Fibroblast of skin of left quadriceps (primary cell): ENCODE measurements around the gene ATR.
A peak's percentile ranks its signal among the peaks of the same experiment; 100 is the strongest.
"Not testable (repeated sequence)": the region's sequence is repeated elsewhere in the genome, so short reads cannot be mapped to it uniquely, and the experiment has no call there.

Source experiments
- DNase-seq, 2 experiments: peaks; one replicate each; pipeline ENCODE4 v3.0.0-alpha.2; 2013; ENCODE audit warnings: low read depth in 2 of 2

The ATR gene

DNA sequence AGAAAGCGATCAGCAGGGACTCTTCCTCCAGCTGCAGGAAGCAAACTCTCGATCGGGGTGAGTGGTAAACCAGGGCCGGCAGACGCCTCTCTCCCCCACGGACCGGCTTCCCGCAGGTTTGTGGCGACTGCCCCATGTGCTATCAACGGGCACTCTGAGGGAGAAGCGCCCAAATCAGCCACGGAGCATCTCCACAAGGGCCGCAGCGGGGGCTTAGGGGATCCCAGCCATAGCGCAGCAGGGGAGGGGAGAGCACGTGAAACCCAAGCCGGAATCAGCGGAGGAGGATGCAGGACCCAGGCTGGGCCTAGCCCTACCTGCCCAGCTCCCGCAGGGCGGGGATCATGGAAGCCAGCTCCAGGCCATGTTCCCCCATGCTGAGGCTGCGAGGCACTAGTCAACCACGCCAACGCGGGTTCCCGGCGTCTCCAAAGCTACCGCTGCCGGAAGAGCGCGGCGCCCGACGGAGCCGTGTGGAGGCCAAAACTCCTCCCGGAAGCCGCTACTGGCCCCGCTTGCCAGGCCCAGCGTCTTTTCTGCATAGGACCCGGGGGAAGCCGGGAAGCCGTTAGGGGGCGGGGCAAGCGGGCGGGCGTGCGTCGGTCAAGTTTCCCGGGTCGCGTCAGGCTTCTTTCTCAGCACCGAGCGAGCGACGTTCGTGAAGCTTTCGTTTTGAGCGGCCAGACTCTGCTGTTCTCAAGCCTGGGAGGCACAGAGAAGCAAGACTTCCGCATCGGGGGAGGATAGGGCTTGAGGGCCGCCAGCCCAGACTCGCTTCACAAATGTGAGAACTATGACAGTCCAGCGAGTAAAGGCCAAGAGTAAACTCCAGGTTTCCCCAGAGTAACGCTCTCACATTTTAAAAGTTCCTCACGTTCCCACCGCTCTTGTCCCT is at the start of gene ATR:
ATR (minus strand) TSS at position 405 of the 895 bp plus-strand sequence; CDS start at position 376, 29 bp downstream.
- DNase-seq, result peak; percentile 91 to 93

DNA sequence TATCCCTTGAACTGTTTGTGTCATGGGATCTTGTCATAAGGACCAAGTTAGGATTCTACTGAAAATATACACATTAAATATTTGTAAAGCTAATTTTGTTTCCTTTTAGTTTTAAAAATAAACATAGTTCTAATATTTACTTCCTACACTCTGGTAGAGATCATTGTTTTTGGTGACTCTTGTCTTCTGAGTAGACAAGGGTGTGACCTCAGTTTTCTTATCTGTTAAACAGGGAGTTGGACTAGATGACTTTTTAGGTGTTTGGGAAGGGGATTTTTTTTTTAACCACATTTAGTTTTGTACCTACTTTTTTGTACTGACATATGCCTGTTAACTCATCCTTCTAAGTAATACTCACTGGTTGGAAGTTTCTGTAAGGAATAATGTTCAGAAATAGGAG is 48.4 kb upstream of the ATR start:
- DNase-seq, result no peak

- no peak for DNase-seq
These were observed 46.6 kb upstream of the ATR start for GRCh38 chr3:142625153-142625440.

DNA sequence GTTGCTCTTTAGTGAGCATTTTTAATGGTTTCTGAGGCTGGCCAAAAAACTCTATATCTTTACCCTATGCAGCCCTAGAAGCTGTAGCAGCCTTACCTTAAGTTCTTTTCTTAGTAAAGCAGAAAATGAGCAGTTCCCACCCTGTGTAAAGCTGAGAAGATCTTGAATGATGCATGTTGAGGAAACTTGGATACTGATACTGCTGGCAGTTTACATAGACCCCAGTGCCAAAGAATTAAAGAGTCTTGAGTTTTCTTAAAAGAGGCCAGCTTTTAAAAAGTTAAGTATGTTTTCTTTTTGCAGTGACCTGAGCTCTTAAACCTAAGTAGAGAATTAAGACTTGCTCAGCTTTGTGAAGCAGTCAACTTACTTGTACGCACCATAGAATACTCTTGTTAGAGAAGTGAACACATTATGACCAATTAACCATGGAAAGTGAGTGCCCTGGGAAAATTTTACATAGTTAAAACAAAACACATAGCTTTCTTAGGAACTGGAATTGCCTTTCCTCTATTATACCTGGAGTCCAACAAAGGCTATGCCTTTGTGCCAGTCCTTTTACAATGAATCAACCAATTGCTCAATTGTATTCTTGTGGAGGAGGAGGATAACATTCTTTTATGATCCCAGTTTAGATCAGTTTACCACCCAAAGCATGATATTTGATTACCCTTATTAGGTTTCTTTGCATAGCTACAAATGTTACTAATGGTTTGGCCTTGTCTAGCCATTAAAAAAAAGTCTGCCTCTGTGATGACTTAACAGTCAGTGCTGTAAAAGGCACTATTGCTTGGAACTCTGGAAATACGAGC is 46.0 kb upstream of the ATR start:
- no peak for DNase-seq

GRCh38 chr3:142623194-142623593 is 44.7 kb upstream of the ATR start:
- no peak for DNase-seq

- DNase-seq, result no peak
These were observed 43.9 kb upstream of the ATR start for GRCh38 chr3:142622405-142622804.

DNA sequence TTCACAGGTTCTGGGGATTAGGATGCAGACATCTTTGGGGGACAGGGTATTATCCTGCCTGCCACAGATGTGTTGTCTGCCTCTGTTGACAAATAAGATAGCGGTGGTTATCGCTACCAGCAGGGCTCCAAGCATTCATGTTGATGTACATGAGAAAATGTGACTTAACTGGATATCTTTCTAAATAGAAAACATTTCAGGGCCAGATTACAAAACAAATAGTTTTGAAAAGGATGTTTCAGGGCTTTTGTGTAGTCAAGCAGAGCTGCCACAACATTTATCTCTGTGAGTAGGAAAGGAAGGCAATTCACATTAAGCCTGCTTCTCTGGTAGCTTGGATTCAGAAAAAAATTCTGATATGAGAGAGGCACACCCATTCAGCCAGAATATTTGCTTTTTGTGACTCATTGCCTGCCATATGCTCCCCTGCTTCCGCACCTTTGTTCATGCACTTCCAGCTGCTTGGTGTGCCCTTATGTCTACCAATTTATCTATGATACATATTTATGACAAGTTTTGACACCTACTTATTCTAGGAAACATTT is 40.5 kb upstream of the ATR start:
- no peak for DNase-seq

DNA sequence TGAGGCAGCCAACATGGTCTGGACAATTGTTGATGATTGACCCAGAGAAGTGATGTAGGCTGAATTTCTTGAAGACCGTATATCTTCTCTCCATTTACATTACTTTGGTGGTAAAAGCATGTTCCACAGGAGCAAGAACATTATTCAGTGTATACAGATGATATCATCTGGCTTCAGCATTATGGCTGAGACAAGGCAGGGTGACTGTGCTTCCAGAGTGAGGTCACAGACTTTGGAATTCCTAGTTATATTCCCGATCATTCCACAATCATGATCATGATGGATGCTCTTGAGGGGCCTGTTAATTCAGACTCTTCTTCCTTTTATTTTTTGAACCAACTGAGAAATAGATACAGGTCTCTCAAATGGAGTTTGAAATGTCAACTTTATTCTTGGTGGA is 36.6 kb upstream of the ATR start:
- DNase-seq, result no peak

DNA sequence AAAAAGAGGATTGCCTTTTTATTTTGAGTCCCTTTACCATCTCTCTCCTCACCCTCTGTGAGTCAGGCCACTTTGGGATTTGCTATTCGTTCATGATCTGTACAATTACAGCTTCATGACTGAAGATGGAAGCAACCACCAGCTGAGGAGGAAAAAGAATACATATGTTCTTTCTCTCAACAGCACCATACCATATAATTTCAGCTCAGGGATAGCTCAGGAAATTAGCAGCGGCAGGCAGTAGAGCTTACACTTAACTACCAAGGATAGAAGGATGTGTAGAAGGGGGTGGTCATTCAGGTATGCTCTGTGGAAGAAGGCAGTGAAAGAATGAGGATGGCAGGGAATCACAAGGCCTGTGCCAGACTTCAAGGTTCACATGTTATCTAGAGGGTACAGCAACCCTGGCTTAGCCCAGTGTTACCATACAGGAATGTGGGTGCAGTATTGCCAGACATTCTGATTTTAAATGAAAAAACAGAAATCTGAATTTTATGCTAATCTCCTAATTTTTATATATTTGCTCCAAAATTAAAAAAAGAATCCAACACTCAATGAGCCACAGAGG is 35.6 kb upstream of the ATR start:
- no peak for DNase-seq

GRCh38 chr3:142613491-142613890 is 35.0 kb upstream of the ATR start:
- DNase-seq, result no peak

DNA sequence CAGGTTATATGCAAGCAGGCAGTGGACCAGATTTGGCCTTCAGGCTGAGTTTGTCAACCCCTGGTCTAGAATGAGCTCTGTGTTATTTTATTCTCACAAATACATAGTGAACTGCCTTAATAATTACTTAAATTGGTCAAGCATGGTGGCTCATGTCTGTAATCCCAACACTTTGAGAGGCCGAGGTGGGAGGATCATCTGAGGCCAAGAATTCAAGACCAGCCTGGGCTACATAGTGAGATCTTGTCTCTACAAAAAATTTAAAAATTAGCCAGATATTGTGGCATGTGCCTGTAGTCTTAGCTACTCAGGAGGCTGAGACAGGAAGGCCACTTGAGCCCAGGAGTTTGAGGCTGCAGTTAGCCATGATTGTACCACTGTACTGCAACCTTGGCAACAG is 32.7 kb upstream of the ATR start:
- DNase-seq, result no peak

DNA sequence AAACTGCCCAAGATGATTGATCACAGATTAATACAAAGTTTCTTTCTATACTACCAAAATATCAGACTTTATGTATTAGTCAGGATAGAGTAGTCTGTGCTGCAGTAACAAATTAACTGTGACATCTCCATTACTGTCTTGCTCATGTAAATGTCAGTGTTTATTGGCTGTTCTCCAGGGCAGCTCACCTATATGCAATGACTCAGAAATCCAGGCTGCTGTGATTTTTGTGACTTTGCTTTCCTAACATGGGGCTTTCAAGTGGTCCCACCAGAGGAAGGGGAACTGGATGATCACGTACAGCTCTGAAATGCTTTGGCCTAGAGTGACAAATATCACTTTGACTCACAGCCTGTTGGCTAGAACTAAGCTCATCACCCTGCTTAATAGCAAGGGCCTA is 30.6 kb upstream of the ATR start:
- no peak for DNase-seq

DNA sequence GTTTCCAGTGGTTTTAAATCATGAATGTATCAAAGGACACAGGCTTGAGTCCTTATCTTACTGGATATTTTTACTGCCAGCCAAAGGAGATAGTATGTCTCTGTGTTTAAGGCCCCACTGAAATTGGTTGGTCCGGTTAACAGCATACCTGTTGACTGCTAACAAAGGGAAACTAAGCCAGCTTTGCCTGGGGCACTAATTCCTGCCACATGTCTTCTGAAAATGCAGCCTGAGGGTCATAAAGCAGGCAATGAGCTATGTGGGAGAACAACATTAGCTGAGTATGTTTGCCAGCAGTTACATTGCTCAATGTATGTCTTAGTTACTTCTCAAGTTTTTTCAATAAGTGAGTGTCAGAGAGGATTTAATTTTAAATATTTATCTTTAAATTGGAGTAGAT is 30.1 kb upstream of the ATR start:
- DNase-seq, result no peak

GRCh38 chr3:142604940-142605339 is 26.4 kb upstream of the ATR start:
- DNase-seq, result no peak

DNA sequence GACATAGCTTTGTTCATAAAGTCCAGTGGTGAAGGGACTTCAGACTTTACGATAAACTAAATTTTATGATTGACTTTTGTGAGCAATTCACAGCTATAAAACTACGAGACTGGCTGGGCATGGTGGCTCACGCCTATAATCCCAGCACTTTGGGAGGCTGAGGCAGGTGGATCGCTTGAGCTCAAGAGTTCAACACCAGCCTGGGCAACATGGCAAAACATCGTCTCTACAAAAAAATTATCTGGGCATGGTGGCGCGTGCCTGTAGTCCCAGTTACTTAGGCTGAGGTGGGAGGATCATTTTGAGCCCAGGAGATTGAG is 24.8 kb upstream of the ATR start:
- DNase-seq, result not testable (repeated sequence)

DNA sequence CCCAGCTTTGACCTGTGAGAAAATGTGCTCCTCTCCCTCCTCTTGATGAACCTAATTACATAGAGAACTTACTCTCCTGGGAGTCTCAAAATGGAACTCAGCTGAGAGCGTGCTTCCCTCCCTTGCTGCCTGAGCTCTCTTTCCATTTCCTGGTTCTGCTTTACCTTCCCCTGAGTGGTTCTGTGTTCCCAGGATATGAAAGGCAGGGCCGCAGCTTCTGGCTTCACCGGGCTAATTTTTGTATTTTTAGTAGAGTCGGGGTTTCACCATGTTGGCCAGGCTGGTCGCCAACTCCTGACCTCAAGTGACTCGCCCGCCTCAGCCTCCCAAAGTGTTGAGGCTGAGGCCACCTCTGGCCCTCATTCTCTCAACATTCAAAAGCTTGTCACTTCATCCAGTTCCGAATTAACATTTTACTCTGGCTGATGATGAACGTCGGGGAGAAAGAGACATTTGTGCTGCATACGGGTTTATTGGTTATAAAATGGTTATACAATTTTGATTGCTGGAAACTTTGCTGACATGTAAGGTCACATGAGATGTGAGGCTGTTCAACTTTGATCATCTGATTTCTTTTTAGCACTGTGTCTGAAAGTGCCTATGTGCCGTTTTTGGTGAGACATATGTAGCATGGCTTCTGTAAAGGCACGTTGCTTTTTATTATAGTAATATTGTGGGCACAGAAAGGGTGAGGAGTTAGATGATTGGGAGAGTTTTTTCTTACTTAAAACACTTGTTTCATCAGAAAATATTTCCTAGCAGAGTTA is 24.3 kb upstream of the ATR start:
- DNase-seq, result no peak

GRCh38 chr3:142601713-142602112 is 23.2 kb upstream of the ATR start:
- no peak for DNase-seq

DNA sequence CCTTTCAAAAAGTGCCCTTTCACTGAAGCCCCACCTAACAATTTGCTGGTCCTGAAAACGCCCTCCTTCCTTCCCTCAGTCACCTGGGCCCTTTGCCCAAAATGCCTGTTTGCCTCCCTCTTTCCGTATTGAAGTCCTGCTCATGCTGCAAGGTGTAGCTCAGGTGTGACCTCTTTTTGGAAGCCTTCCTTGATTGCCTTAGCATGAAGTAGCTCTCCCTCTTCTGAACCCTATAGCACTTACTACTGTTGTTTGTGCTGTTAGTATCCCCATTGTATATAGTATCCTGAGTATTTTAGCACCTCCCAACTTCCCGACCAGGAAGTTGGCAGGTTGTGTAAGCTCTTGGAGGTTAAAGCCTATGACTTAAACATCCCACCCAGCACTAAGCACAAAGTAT is 19.4 kb upstream of the ATR start:
- DNase-seq, result no peak

- no peak for DNase-seq
These were observed 18.2 kb upstream of the ATR start for GRCh38 chr3:142596726-142597088.

- peak; percentile 53 to 54 for DNase-seq
These were observed 17.6 kb upstream of the ATR start, which contains the start of gene PLS1 for GRCh38 chr3:142595951-142596725. PLS1 (plus strand) TSS chr3:142596393; CDS start chr3:142664238, 67,845 bp downstream.

DNA sequence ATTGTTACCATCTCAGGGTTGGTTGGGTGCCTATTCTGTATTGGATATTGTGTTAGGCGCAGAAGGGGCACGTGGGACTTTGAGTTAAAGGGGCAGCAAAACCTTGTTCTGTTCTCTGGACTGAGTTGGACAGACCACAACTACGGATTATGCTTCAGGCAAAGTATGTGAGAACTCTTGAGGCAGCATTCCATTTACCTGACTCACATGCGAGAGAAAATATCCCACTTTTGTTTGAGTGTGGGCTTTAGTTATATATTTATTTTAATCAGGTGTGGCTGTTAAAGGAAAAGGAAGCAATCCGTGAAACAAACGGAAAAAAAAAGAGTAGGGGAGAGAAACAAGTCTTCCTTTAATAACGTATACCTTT is 17.0 kb upstream of the ATR start:
- DNase-seq, result peak; percentile 67 to 68
